ENCODE results near the gene RCAN2.

GRCh38 chr6:46281110-46281509, 210.1 kb downstream of the RCAN2 start:
- TF ChIP-seq, protein P1, sequence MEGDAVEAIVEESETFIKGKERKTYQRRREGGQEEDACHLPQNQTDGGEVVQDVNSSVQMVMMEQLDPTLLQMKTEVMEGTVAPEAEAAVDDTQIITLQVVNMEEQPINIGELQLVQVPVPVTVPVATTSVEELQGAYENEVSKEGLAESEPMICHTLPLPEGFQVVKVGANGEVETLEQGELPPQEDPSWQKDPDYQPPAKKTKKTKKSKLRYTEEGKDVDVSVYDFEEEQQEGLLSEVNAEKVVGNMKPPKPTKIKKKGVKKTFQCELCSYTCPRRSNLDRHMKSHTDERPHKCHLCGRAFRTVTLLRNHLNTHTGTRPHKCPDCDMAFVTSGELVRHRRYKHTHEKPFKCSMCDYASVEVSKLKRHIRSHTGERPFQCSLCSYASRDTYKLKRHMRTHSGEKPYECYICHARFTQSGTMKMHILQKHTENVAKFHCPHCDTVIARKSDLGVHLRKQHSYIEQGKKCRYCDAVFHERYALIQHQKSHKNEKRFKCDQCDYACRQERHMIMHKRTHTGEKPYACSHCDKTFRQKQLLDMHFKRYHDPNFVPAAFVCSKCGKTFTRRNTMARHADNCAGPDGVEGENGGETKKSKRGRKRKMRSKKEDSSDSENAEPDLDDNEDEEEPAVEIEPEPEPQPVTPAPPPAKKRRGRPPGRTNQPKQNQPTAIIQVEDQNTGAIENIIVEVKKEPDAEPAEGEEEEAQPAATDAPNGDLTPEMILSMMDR (IDR thresholded peaks at IDR 0.05; ENCODE audit: insufficient read depth, low read length) = no peak
- TF ChIP-seq GABPA (IDR thresholded peaks at IDR 0.05; ENCODE audit: low read depth) = no peak

Measured in HL-60 (cell line).